Neural cell (in vitro differentiated cells): ENCODE results near the gene MBD5.

Experiments used
- CTCF ChIP-seq: fragments of 450-650 bp; IDR thresholded peaks from 2 replicates; pipeline ENCODE4 v1.5.1; 2014; ENCODE audit warnings: antibody characterized with exemption, mild to moderate bottlenecking, moderate library complexity; ENCODE audit not compliant: poor library complexity, severe bottlenecking
- EZH2 ChIP-seq: fragments of 200-600, 300-800 bp; shearing (Covaris generic), sonication (generic); IDR thresholded peaks from 2 replicates; pipeline ENCODE4 v1.6.1; 2014; ENCODE audit warnings: antibody characterized with exemption, low read length, borderline replicate concordance, mild to moderate bottlenecking; ENCODE audit not compliant: insufficient read depth, poor library complexity, severe bottlenecking
- POLR2AphosphoS5 ChIP-seq: IDR thresholded peaks from 2 replicates; pipeline ENCODE4 v1.6.1; 2012
- SMC3 ChIP-seq: fragments of 450-650 bp; conservative IDR thresholded peaks from 2 replicates; pipeline ENCODE4 v1.6.1; 2014; ENCODE audit warnings: antibody characterized with exemption, mild to moderate bottlenecking, moderate library complexity; ENCODE audit not compliant: poor library complexity

GRCh38 chr2:148022351-148022750, 1.5 kb downstream of the MBD5 start:
- no peak for TF ChIP-seq CTCF
- no peak for TF ChIP-seq POLR2AphosphoS5
- TF ChIP-seq SMC3 = no peak
- TF ChIP-seq EZH2 = no peak
